Mesenteric fat pad (tissue), 1 donor: ENCODE measurements around the gene RIMS3. TPM values are rescaled to one million over a fixed set of nuclear protein-coding genes. Genes with fewer than 3 reads are reported as not detected.
A peak's percentile ranks its signal among the peaks of the same experiment; 100 is the strongest.
"Not testable (repeated sequence)": the region's sequence is repeated elsewhere in the genome, so short reads cannot be mapped to it uniquely, and the experiment has no call there.

ENCODE experiments used
- DNase-seq: peaks from one replicate; pipeline ENCODE4 v3.0.0-alpha.2; 2020; ENCODE audit warnings: low spot score
- long read RNA-seq: library from polyadenylated mRNA; unstranded; transcript quantifications from one replicate; pipeline ENCODE4 v2.0.0, GENCODE V29; 2020
- total RNA-seq: library from RNA; stranded (reverse); fragmentation: NEBNext Ultra II Directional; extraction: Animal tissue kit (Norgen Biotek cat#: 25700); gene quantifications from one replicate; pipeline ENCODE4 v1.2.1, GENCODE V29; 2021
- donor health status: DM: yes; HTN: yes; CAD: no.

The RIMS3 gene
- 1.2 TPM for total RNA-seq
- long read RNA-seq = 0 reads

- DNase-seq = peak; percentile 96
Observed at GRCh38 chr1:40665335-40666171, at the start of gene RIMS3. TSS of gene RIMS3 (minus strand) at chr1:40665682. CDS start at chr1:40641925, 23,757 bp downstream.

DNA sequence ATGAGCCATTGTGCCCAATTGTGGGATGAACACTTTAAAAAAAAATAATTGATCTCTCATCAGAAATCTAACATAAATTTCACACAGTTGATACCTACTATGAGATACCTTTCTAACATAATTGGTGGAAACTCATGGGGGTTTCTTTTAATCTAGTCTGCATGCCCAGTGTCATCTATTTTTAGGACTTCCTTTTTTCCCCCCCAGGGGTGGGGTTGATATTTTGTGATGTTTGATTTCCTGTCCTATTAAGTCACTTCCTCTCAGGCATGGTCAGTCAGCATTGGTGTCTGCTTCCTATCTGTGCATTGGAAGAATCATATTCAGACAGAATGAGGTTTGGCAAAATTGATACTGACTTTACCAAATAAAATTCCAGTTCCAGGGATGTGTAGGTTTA lies 47.5 kb upstream of the RIMS3 start:
- DNase-seq = no peak

DNA sequence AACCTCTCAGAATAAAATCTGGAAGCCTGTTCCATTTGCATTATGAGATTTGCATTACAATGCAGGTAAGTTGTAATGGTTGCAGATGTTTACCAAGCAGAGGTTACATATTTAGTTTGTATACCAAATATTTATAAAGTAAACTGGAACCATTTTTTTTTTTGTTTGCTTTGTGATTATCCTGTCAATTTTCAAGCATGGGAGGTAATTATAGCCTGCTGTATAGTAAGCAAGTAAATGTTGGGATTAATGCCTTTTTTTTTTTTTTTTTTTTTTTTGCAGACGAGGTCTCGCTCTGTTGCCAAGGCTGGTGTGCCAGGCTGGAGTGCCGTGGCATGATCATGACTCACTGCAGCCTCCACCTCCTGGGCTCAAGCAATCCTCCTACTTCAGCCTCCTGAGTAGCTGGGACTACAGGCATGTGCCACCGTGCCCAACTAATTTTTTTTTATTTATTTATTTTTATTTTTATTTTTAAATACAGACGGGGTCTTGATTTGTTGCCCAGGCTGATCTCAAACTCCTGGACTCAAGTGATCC lies 47.0 kb upstream of the RIMS3 start:
- no peak for DNase-seq

DNA sequence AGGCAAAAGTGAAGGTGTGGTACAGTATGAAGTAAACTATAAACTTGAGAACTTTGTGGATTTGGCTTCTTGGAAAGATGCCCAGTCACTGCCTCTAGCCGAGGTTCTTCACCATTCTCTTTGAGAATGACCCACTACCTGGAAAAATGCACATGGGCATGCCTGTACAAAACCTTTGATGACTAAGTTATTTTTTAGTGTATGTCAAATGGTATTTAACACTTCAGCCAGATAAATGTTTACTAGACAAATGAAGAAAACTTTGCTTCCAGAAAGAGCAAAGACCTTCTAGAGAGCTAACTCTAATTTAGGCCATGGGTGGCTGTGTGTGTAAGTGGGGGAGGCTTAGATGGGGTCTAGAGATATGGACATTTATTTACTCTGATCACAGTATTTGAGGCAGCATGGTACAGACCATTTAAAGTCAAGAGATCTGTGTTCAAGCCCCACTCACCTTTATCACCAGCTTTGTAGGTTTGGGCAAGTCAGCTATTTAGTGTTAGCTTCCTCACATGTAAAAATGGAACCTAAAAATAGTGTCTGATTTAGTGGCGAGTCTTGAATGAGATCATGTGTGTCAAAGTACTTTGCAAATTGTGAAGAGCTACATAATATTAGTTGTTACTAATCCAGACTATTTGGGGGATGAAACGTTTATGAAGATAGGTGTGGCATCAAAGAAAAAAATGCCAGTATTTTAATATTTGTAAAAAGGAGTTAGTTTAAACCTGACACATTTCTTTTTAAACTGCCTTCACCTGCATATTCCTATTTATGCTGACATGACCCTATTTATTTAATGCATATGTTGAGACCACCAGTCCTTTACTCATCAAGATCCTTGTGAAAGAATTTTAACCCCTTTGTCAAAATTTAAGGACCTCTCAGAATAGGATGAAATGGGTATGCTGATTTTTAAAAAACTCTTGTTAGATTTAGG lies 46.3 kb upstream of the RIMS3 start:
- no peak for DNase-seq

DNA sequence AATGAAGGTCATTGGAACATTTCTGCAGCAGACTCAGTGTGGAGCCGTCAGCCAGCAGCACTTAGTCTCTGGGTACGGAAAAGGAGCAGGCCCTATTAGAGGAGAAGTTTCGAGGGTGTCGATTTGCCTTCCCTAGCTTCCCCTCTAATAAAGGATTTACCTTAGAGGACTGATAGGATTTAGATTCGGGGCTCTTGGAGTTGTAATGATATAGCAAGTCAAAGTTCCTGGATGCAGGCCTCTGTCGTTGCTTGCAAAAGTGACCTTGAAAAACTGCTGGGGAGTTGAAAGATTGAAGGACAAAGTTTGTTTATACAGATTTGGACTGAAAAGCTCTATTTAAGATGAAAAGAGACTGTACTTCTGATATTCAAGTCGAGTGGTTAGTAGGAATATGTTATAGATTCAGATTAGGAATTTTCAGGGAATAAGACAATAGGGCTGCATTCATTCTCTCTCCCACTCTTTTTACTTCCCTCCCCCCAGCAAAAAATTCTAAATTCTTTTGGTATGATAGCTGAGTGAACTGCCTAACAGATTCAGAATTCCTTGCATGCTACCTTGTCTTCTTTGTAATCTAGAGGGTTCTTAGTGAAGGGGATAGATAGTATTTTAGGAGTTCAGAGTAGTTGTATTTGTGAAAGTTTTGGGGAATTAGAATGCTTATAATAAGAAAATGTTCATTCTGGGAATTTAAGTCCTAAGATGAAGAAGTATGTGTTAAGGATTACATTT lies 45.3 kb upstream of the RIMS3 start:
- DNase-seq = no peak

- no peak for DNase-seq
Observed at GRCh38 chr1:40709802-40710278, 44.4 kb upstream of the RIMS3 start.

DNA sequence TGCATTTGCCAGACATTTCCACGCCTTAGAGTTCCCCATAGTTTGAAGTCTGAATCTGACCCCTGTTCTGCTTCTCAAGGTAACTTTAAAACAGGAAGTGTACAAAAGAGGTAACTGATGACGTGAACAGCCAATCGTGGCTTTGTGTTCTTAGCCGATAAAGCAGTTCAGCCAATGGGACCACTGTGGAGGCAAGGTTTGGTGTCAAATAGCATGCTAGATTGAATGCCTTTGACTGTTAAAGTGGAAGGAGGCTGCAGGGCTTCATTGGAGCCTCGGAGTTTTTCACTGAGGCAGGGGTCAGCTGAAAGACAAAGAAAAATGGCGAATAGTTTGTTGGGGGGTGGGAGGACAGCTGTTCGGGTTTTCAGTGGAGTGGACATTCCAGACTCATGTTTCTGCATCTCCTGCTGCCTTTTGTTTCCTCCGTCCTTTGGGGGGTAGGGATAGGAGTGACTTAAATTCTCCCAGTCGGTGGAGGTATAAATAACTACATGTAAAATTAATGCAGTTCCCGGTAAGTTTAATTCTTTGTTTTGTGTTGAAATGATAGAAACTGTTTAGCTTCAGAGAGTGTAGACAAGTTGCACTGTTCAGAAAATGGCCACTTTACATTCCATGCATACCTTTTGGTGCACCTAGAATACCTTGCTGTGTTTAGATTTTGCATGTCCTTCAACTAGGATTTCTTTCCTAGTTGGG lies 43.8 kb upstream of the RIMS3 start:
- no peak for DNase-seq

DNA sequence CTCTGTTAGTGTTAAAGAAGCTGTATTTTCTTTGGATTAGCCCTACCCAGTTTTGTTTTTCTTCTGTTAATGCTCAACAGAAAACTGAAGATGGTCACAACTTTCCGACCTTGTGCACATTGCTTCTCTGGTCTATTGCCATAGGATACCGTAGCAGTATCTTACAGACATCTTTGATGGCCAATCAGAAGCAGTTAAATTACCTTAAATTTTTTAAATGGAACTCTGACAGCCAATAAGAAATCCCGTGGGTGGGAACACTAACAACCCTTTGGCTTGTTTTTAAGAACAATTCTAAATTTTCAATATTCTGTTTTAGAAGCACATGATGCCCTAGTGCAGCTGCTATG lies 43.2 kb upstream of the RIMS3 start:
- DNase-seq = no peak

DNA sequence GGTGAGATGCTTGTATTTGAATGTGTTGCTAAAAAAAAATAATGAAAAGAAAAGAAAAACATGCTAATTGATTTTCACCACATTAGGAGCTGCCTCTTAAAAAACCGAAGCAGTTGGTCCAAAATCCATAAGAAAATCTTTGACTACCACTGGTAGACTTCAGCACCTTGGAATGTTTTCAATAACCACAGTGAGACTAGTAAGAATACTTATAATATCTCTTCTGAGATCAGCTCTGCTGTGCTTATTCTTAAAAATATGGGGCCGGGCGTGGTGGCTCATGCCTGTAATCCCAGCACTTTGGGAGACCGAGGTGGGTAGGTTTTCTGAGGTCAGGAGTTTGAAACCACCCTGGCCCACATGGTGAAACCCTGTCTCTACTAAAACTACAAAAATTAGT lies 41.1 kb upstream of the RIMS3 start:
- DNase-seq = no peak

GRCh38 chr1:40704817-40705733 lies 39.6 kb upstream of the RIMS3 start:
- no peak for DNase-seq

DNA sequence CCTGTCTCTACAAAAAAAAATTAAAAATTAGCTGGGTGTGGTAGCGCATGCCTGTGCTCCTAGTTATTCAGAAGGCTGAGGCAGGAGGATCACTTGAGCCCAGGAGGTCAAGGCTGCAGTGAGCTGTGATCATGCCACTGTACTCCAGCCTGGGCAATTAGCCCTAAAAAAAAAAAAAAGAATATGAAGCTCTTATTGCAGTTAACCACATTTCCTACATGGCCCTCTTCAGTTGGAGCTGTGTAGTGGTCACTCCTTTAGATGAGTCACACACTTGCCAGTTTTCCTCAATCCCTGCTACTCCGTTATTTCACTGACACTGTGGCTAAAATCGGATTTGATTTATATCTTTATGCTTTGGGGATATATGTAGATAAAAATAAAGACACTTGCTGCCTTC lies 37.8 kb upstream of the RIMS3 start:
- no peak for DNase-seq

DNA sequence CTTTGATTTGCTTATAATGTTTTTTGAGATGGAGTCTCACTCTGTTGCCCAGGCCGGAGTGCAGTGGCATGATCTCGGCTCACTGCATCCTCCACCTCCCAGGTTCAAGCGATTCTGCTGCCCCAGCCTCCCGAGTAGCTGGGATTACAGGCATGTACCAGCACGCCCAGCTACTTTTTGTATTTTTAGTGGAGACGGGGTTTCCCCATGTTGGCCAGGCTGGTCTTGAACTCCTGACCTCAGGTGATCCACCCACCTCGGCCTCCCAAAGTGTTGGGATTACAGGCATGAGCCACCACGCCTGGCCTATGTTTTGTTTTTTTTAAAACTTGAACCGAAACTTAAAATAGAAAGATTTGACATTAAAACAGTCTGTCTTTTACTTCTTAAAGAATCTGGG lies 37.3 kb upstream of the RIMS3 start:
- DNase-seq = not testable (repeated sequence)

GRCh38 chr1:40701684-40702083 lies 36.2 kb upstream of the RIMS3 start:
- DNase-seq = no peak

GRCh38 chr1:40699787-40700186 lies 34.3 kb upstream of the RIMS3 start:
- DNase-seq = no peak

- DNase-seq = no peak
Observed at GRCh38 chr1:40697436-40697835, 32.0 kb upstream of the RIMS3 start.

DNA sequence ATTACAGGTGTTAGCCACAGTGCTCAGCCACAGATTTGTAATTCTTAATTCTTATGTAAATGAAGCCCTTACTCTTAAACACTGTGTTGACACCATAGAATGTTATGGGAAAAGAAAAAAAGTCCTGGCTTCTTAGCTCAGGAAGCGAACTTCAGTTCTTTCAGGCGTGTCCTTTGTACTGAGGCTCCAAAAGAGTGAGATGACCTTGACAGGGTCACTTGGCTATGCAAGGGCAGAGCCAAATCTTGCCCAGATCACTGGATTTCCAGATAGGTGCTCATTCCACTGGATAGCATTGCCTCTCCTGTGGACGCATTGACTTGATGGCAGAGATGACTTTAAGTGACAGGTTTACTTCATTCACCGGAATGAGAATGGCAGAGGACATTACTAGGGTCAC lies 30.8 kb upstream of the RIMS3 start:
- no peak for DNase-seq

DNA sequence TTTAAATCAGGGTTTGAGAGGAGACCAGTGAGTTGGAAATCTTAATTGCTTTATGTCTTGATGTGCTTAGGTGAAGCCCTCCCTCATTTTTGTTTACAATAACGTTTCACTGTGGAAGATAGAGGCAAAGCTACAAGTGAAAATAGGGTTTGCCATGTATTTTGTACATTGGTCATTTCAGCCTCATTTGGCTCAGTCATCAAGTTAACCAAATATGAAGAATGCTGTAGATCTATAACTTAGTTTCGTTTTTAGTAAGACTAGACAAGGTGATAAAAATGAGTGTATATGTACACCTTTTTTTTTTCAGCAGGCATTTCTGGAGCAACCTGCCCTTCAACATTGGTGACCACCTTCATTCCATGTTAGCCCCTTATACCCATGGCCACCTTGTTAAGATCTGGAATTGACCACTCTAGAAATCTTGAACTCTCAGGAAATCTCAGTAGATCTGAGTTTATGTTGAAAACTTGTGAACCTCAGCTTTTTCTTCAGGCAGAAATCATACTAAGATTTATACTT lies 28.9 kb upstream of the RIMS3 start:
- no peak for DNase-seq

- DNase-seq = no peak
Observed at GRCh38 chr1:40693425-40693824, 27.9 kb upstream of the RIMS3 start.

DNA sequence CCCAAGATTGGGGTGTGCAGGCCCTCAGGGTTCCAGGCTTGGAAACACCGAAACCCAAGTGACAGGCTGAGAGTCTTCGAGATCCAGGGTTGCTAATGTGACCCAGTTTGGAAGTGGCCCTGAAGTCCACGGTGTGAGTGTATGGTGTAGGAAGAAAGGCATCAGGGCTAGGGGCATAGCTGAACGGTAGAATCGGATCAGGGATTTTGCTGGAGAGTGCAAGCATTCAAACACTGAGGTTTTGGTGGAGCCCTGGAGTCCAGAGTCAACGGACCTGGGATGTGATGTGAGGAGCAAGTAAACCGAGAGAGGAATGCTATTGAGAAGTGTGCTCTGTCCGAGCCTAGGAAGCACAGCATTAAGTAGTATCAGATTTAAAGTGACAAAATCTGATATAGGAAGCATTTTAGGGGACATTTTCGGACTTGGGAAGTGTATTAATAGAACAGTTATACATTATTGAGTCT lies 27.0 kb upstream of the RIMS3 start:
- no peak for DNase-seq
